ENCODE measurements around the gene TSPAN17.
A peak's percentile ranks its signal among the peaks of the same experiment; 100 is the strongest.

TSPAN17 gene

GRCh38 chr5:176653401-176654385, 6.4 kb downstream of the TSPAN17 start:
- no peak for TF ChIP-seq MAX (IDR thresholded peaks at IDR 0.05)
- TF ChIP-seq RAD21 (IDR thresholded peaks at IDR 0.05; ENCODE audit: low read depth), result no peak

GRCh38 chr5:176654856-176655255, 7.6 kb downstream of the TSPAN17 start:
- TF ChIP-seq FOXM1 (IDR thresholded peaks at IDR 0.05; ENCODE audit: borderline replicate concordance, low read depth), result no peak
- no peak for TF ChIP-seq USF1 (IDR thresholded peaks at IDR 0.05)
- no peak for TF ChIP-seq CEBPB (IDR thresholded peaks at IDR 0.05)
- TF ChIP-seq EP300 (IDR thresholded peaks at IDR 0.05; ENCODE audit: borderline replicate concordance), result no peak
- TF ChIP-seq RAD21 (IDR thresholded peaks at IDR 0.05; ENCODE audit: low read depth), result no peak
- TF ChIP-seq YY1 (IDR thresholded peaks at IDR 0.05; ENCODE audit: low read depth), result no peak
- no peak for TF ChIP-seq NFIC (IDR thresholded peaks at IDR 0.05)
- no peak for TF ChIP-seq TEAD4 (IDR thresholded peaks at IDR 0.05)
- no peak for TF ChIP-seq ZBTB7A (IDR thresholded peaks at IDR 0.05; ENCODE audit: low read depth)
- TF ChIP-seq EGR1 (IDR thresholded peaks at IDR 0.05), result no peak
- no peak for TF ChIP-seq REST (IDR thresholded peaks at IDR 0.05; ENCODE audit: low read depth)
- TF ChIP-seq TAF1 (IDR thresholded peaks at IDR 0.05; ENCODE audit: low read depth), result no peak
- TF ChIP-seq CREB1 (IDR thresholded peaks at IDR 0.05; ENCODE audit: low read depth), result no peak
- no peak for TF ChIP-seq TCF12 (IDR thresholded peaks at IDR 0.05; ENCODE audit: low read depth)
- TF ChIP-seq MAX (IDR thresholded peaks at IDR 0.05), result no peak

GRCh38 chr5:176656467-176656990, 9.2 kb downstream of the TSPAN17 start:
- TF ChIP-seq REST (IDR thresholded peaks at IDR 0.05; ENCODE audit: low read depth), result no peak
- TF ChIP-seq TCF12 (IDR thresholded peaks at IDR 0.05; ENCODE audit: low read depth), result no peak
- no peak for TF ChIP-seq CREB1 (IDR thresholded peaks at IDR 0.05; ENCODE audit: low read depth)
- TF ChIP-seq FOXM1 (IDR thresholded peaks at IDR 0.05; ENCODE audit: borderline replicate concordance, low read depth), result no peak
- TF ChIP-seq USF1 (IDR thresholded peaks at IDR 0.05), result no peak
- TF ChIP-seq TAF1 (IDR thresholded peaks at IDR 0.05; ENCODE audit: low read depth), result no peak
- no peak for TF ChIP-seq ZBTB7A (IDR thresholded peaks at IDR 0.05; ENCODE audit: low read depth)
- TF ChIP-seq NFIC (IDR thresholded peaks at IDR 0.05), result no peak
- no peak for TF ChIP-seq RAD21 (IDR thresholded peaks at IDR 0.05; ENCODE audit: low read depth)
- no peak for TF ChIP-seq MAX (IDR thresholded peaks at IDR 0.05)
- no peak for TF ChIP-seq YY1 (IDR thresholded peaks at IDR 0.05; ENCODE audit: low read depth)
- no peak for TF ChIP-seq EGR1 (IDR thresholded peaks at IDR 0.05)
- TF ChIP-seq CEBPB (IDR thresholded peaks at IDR 0.05), result no peak
- TF ChIP-seq EP300 (IDR thresholded peaks at IDR 0.05; ENCODE audit: borderline replicate concordance), result no peak
- no peak for TF ChIP-seq TEAD4 (IDR thresholded peaks at IDR 0.05)

- TF ChIP-seq RAD21 (IDR thresholded peaks at IDR 0.05; ENCODE audit: low read depth) (peak; percentile 82), REST (IDR thresholded peaks at IDR 0.05; ENCODE audit: low read depth) (no peak)
These were observed 10.8 kb downstream of the TSPAN17 start for GRCh38 chr5:176658007-176658599.

Measured in Ishikawa (cell line).